Thyroid gland (tissue), 4 donors: ENCODE data around the gene TSC22D3. TPM values are rescaled to one million over a fixed set of nuclear protein-coding genes. Genes with fewer than 3 reads are reported as not detected.
"Not testable (repeated sequence)": the region's sequence is repeated elsewhere in the genome, so short reads cannot be mapped to it uniquely, and the experiment has no call there.

Experiments used
- DNase-seq, 2 donors: peaks; one replicate each; pipeline ENCODE4 v3.0.0-alpha.2; 2019
- H3K27ac ChIP-seq, 3 donors: fragments of 200-600 bp; sonication (generic); 1 replicate in 2 of 3; 2 replicates in 1 of 3; pipeline ENCODE4 v1.5.1; 2016 to 2019; ENCODE audit warnings: mild to moderate bottlenecking in 1 of 3, moderate library complexity in 1 of 3
- H3K27me3 ChIP-seq: fragments of 200-600 bp; sonication (generic); one replicate; pipeline ENCODE4 v1.5.1; 2019
- H3K36me3 ChIP-seq, 2 donors: fragments of 200-600 bp; sonication (generic); one replicate each; pipeline ENCODE4 v1.5.1; 2016 to 2019
- H3K4me1 ChIP-seq, 2 donors: fragments of 200-600 bp; sonication (generic); one replicate each; pipeline ENCODE4 v1.5.1; 2017 to 2019
- H3K4me3 ChIP-seq, 3 donors: fragments of 200-600 bp; sonication (generic); replicated peaks in 1 of 3; 1 replicate in 2 of 3; 2 replicates in 1 of 3; pipeline ENCODE4 v1.5.1; 2016; ENCODE audit warnings: mild to moderate bottlenecking in 1 of 3
- H3K9me3 ChIP-seq: fragments of 200-600 bp; sonication (generic); one replicate; pipeline ENCODE4 v1.5.1; 2017
- CTCF ChIP-seq, 6 experiments: fragments of 200-600 bp in 3 of 6; fragments of 450-650 bp in 3 of 6; sonication (generic) in 3 of 6; IDR thresholded peaks; one replicate each; pipeline ENCODE4 v1.5.1; 2016 to 2019; ENCODE audit warnings: antibody characterized with exemption in 6 of 6, mild to moderate bottlenecking in 2 of 6, inconsistent platforms in 1 of 6, moderate library complexity in 1 of 6
- POLR2A ChIP-seq, 2 donors: fragments of 450-650 bp; IDR thresholded peaks; one replicate each; pipeline ENCODE4 v1.6.1; 2017; ENCODE audit warnings: antibody characterized with exemption in 2 of 2, mild to moderate bottlenecking in 2 of 2, moderate library complexity in 1 of 2
- WGBS, 2 donors: methylation state at CpG; one replicate each; pipeline ENCODE4 v1.1.5; 2017; 5-methylcytosine and 5-hydroxymethylcytosine counted together
- intact Hi-C: fragments of 100-400 bp; cut with DNase I; formaldehyde crosslinking; loops from one replicate; pipeline ENCODE4 v1.15.1; 2023
- total RNA-seq, 4 donors: library from RNA; depleted of rRNA; stranded (reverse); fragments of >200 nt; gene quantifications; one replicate each; pipeline ENCODE4 v1.2.3, GENCODE V29; 2016

Gene TSC22D3
- total RNA-seq, 4 donors from 2014 or later = 268 to 504 (median 383) TPM

GRCh38 chrX:107669261-107669660, 106.3 kb downstream of the TSC22D3 start:
- intact Hi-C loops = no loop called here
- Histone ChIP-seq H3K27ac (no peak overlapping the region), H3K4me3 (no peak overlapping the region), H3K4me1 (peaks cover 14 to 17% of the 10 kb centered on the region in 2 donors), H3K27me3 (no peaks in the 10 kb centered on the region), H3K36me3 (no peaks in the 10 kb centered on the region), H3K9me3 (no peaks in the 10 kb centered on the region)
- 71 to 84% methylated on average over 4 of the region's 4 CpGs for WGBS, 2 donors
- no peak for DNase-seq
- TF ChIP-seq POLR2A (IDR thresholded peaks at IDR 0.05) = no peak
- TF ChIP-seq CTCF (IDR thresholded peaks at IDR 0.05) = no peak

- intact Hi-C loops = not testable (repeated sequence)
- 88 to 89% methylated on average over 5 of the region's 5 CpGs for WGBS, 2 donors
These were observed 106.9 kb downstream of the TSC22D3 start for GRCh38 chrX:107668710-107669109.

GRCh38 chrX:107667426-107667825, 108.2 kb downstream of the TSC22D3 start:
- DNase-seq = no peak
- Histone ChIP-seq H3K27me3 (no peaks in the 10 kb centered on the region), H3K9me3 (no peaks in the 10 kb centered on the region), H3K36me3 (no peaks in the 10 kb centered on the region), H3K4me3 (no peak overlapping the region), H3K4me1 (no peaks in the 10 kb centered on the region), H3K27ac (no peak overlapping the region)
- TF ChIP-seq POLR2A (IDR thresholded peaks at IDR 0.05) = no peak
- TF ChIP-seq CTCF (IDR thresholded peaks at IDR 0.05) = no peak
- intact Hi-C loops = no loop called here
- WGBS, 2 donors = 83 to 96% methylated on average over 1 of the region's 1 CpG

More at GRCh38 chrX:107668710-107669109, 106.9 kb downstream of the TSC22D3 start:
- H3K36me3 ChIP-seq, H3K27me3 ChIP-seq, H3K27ac ChIP-seq, H3K9me3 ChIP-seq, DNase-seq, H3K4me3 ChIP-seq: not testable (repeated sequence)
- H3K4me1 ChIP-seq = peaks cover 10 to 11% of the 10 kb centered on the region in 2 donors

- intact Hi-C loops = no loop called here
- no peak for DNase-seq
- Histone ChIP-seq H3K4me1 (no peaks in the 10 kb centered on the region), H3K4me3 (no peak overlapping the region), H3K27ac (no peak overlapping the region), H3K9me3 (no peaks in the 10 kb centered on the region), H3K27me3 (no peaks in the 10 kb centered on the region), H3K36me3 (no peaks in the 10 kb centered on the region)
- WGBS, 2 donors = 100% methylated on average over 1 of the region's 1 CpG
- TF ChIP-seq CTCF (IDR thresholded peaks at IDR 0.05) = no peak
- no peak for TF ChIP-seq POLR2A (IDR thresholded peaks at IDR 0.05)
These were observed 108.7 kb downstream of the TSC22D3 start for GRCh38 chrX:107666931-107667330.

Other genes starting within 250 kb of the TSC22D3 start
- gene PRPS1, start 147.3 kb downstream of the TSC22D3 start, total RNA-seq = 10 to 100 TPM; 45.1 to 69.6 (median 62.8) TPM
- not detected for gene NCBP2L, start 1.9 kb upstream of the TSC22D3 start, total RNA-seq
- 10 to 100 TPM; 37.9 to 55.3 (median 46.5) TPM for gene MID2, start 50.1 kb upstream of the TSC22D3 start, total RNA-seq
- gene TEX13B, start 206.6 kb upstream of the TSC22D3 start, total RNA-seq = not detected